22Rv1 (cell line): ENCODE results near the gene PRODH.

Experiments used
- ZFX ChIP-seq: fragments of 450-650 bp; IDR thresholded peaks from 2 replicates; pipeline ENCODE4 v1.6.1; 2017; ENCODE audit warnings: antibody characterized with exemption, borderline replicate concordance
- TF ChIP-seq, protein P1 (sequence below): fragments of 450-650 bp; IDR thresholded peaks from 2 replicates; pipeline ENCODE4 v1.5.1; 2017; ENCODE audit warnings: mild to moderate bottlenecking

DNA sequence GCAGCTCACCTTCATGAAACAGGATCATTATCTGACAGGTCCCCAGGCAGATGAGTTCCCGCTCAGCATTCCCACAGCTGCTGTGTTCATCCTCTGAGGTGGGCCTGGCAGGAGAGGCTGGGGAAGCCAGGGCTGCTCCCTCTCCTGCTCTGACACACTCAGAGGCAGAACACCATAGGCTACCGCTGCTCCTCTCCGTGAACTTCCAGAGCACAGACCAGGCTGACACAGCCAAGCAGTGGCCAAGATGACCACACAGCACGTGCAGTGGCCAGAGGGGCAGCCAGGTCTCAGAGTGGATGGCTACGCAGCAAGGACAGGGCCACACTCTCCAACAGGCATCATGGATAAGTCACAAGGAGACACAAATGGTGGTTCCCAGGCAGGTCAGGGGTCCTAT is 8.5 kb downstream of the PRODH start:
- TF ChIP-seq, protein P1, sequence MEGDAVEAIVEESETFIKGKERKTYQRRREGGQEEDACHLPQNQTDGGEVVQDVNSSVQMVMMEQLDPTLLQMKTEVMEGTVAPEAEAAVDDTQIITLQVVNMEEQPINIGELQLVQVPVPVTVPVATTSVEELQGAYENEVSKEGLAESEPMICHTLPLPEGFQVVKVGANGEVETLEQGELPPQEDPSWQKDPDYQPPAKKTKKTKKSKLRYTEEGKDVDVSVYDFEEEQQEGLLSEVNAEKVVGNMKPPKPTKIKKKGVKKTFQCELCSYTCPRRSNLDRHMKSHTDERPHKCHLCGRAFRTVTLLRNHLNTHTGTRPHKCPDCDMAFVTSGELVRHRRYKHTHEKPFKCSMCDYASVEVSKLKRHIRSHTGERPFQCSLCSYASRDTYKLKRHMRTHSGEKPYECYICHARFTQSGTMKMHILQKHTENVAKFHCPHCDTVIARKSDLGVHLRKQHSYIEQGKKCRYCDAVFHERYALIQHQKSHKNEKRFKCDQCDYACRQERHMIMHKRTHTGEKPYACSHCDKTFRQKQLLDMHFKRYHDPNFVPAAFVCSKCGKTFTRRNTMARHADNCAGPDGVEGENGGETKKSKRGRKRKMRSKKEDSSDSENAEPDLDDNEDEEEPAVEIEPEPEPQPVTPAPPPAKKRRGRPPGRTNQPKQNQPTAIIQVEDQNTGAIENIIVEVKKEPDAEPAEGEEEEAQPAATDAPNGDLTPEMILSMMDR: no peak
- no peak for TF ChIP-seq ZFX
